ENCODE results near the gene FOXO6.

FOXO6 gene

DNA sequence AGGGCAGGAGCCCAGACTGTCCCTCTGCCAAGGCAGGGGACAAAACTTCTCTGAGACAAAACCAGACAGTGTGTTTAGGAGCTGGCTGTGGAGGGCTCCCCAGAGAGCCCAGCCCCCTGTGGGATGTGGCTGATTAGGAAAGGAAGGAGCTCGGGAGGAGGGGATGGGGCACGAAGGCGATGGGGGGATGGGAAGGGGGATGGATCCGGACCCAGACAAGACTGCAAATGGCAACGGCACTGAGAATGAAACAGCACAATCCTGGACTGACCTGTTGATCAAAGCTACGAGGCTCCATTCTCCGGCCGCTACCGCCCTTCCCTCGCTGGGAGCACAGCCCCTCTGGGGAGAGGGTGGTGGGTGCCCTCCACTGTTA, 33.1 kb downstream of the FOXO6 start:
- H3K4me1 ChIP-seq: no peaks in the 10 kb centered on the region
- H3K36me3 ChIP-seq (replicated peaks): no peaks in the 10 kb centered on the region
- in situ Hi-C loops (cut with MboI; ENCODE audit: low sequenced_read_pairs): no loop called here
- no peaks in the 10 kb centered on the region for H3K27me3 ChIP-seq (ENCODE audit: low read depth)
- H3K4me3 ChIP-seq: no peak overlapping the region
- DNase-seq (ENCODE audit: low spot score in 2 of 2): no peak
- H3K9me3 ChIP-seq: no peaks in the 10 kb centered on the region

DNA sequence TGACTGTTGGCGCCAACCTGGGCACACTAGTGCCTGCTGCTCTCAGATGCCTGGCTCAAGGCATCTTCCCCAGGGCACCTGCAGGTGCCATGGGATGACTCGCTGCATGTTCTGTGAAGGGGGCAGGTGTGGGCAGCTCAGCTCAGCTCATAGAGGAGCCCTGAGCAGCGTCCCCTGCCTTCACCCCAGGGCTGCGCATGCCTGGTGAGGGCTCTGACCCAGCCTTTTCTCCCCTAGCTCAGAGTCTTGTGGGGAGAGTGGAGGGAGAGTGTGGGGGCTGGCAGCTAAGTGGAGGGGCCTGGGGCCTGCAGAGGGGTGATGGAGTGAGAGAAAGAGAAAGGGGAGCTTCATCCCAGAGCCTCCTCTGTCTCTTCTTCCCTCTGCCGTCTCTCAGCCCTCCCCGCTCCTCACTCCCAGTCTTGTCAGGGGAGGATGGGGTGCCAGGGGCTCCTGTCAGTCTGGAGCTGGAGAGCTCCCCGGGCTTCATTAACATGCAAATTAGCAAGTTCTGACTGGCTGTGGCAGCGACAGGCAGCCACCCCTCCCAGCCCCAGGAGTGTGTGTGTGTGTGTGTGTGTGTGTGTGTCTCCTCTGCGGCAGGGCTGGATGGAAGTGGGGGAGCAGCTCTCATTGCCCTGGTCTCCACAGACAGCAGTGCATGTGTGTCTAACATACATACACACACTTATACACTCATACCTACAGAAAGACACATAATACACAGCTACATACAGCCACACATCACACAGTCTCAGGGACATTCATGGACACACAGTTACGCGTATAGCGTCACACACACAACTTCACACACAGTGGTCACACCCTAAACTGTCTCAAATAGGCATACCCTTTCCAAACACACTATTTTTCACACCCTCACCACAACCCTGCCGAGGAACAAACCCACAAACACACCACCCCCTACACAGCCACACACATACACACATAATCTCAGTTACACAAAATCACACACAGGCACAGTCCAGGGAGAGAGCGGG, 34.0 kb downstream of the FOXO6 start:
- in situ Hi-C loops (cut with MboI; ENCODE audit: low sequenced_read_pairs): no loop called here
- Histone ChIP-seq H3K9me3 (no peaks in the 10 kb centered on the region), H3K4me3 (no peak overlapping the region), H3K4me1 (no peaks in the 10 kb centered on the region), H3K36me3 (replicated peaks) (no peaks in the 10 kb centered on the region), H3K27me3 (ENCODE audit: low read depth) (no peaks in the 10 kb centered on the region)
- peak in 1 of 2 experiments; percentile 49 for DNase-seq (ENCODE audit: low spot score in 2 of 2)

DNA sequence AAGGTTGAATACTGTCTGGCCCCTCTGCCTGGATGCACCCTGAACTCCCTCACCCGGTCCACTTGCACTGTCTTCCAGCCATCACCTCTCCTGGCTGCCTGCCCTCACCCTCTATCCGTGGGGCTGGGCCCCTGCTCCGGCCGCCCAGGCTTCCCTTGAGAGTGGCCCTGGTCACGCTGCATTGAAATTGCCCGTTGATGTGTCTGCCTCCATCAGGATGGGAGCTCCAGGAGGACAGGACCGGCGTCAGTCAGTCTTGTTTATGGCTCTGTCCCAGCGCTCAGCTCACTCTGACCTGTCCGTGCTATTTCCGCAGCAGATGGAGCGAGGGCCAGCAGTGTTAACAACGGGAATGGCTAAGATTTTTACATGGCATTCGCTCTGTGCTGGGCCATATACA, 34.9 kb downstream of the FOXO6 start:
- Histone ChIP-seq H3K9me3 (no peaks in the 10 kb centered on the region), H3K4me3 (no peak overlapping the region), H3K36me3 (replicated peaks) (no peaks in the 10 kb centered on the region), H3K27me3 (ENCODE audit: low read depth) (no peaks in the 10 kb centered on the region), H3K4me1 (no peaks in the 10 kb centered on the region)
- DNase-seq (ENCODE audit: low spot score in 2 of 2): no peak
- in situ Hi-C loops (cut with MboI; ENCODE audit: low sequenced_read_pairs): no loop called here

DNA sequence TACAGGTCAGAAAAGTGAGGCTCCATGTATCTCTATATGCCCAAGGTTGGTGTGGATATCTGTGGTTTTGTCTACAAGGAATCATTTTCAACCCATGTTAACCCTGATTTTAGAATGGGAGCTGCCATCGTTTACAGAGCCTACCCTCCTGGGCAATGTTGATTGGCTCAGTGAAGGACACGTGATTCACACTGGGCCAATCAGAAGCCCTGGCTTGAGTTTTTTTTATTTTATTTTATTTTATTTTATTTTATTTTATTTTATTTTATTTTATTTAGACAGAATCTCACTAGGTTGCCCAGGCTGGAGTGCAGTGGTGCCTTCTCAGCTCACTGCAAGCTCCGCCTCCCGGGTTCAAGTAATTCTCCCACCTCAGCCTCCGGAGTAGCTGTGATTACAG, 35.8 kb downstream of the FOXO6 start:
- H3K9me3 ChIP-seq: no peaks in the 10 kb centered on the region
- no peaks in the 10 kb centered on the region for H3K27me3 ChIP-seq (ENCODE audit: low read depth)
- no peaks in the 10 kb centered on the region for H3K36me3 ChIP-seq (replicated peaks)
- no peaks in the 10 kb centered on the region for H3K4me1 ChIP-seq
- no peak for DNase-seq (ENCODE audit: low spot score in 2 of 2)
- no peak overlapping the region for H3K4me3 ChIP-seq
- in situ Hi-C loops (cut with MboI; ENCODE audit: low sequenced_read_pairs): no loop called here

DNA sequence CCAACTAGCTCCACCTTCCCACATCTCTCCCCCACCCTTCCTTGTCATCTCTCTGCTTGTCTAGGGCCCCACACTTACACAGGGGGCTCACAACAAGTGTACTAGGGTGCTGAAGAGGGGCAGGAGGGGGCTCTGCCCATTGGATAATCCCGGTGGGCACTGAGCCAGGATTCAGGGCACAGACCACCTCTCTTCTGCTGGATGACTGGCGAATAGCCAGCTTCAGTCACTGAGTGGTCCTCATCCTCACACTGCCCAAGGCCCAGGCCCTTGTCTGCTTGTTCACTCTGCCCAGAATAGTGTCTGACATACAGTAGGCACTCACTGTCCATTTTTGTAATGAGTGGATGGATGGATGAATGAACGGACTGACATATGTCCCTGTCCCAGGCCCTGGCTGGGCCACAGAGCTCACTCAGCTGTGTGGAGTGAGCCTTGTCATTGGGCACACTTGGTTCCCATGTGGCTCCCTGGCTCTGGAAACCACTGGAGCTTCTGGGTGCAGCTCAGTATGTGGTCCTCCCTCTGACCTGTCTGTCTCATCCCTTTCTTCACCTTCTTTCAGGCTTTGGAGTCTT, 36.6 kb downstream of the FOXO6 start:
- H3K9me3 ChIP-seq: no peaks in the 10 kb centered on the region
- DNase-seq (ENCODE audit: low spot score in 2 of 2): no peak
- no peaks in the 10 kb centered on the region for H3K4me1 ChIP-seq
- in situ Hi-C loops (cut with MboI; ENCODE audit: low sequenced_read_pairs): no loop called here
- no peak overlapping the region for H3K4me3 ChIP-seq
- no peaks in the 10 kb centered on the region for H3K36me3 ChIP-seq (replicated peaks)
- H3K27me3 ChIP-seq (ENCODE audit: low read depth): no peaks in the 10 kb centered on the region

DNA sequence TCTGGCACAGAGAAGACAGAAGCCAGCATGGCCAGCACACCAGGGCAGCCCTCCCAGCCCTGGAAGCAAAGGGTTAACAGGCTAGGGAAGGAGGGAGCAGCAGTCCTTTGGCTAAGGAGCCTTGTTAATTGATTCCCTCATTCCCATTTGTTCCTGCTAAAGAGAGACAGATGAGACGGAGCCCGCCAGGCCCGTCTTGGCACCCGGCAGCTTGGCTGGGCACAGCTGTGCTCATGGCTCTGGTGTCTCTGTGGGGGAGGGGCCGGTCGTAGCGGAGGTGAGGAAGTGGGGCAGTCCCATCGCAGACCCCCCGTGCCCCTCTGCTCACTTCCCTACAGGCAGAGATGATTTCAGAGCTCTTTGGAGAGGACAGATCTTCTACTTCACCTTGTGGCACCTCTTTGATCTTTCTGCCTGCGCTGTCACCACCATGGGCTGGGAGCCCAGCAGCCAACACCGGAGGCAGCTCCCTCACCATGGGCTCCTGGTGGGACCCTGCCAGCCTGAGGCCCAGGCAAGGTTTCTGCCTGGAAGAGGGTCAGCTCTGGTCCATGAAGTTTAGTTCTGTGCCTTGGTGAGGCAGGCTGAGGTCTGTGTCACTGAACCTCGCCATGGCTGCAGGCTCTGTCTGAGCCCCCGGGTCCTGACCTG, 38.0 kb downstream of the FOXO6 start:
- H3K36me3 ChIP-seq (replicated peaks): no peaks in the 10 kb centered on the region

DNA sequence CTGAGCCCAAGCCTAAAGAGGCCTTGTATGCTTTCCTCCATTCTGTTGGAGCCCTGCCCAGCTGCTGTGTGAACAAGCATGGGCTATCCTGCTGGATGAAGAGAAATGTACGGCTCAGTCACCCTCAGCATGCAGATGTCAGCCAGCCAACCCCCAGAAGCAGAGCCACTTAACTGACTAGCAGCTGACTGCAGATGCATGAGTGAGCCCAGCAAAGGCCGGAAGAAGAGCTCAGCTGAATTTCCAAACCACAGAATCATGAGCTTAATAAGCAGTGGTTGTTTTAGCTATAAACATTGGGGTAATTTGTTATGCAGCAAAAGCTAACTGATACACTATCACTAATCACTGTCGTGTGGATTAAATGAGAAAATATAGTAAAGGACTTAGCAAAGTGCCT, 39.0 kb downstream of the FOXO6 start:
- no peaks in the 10 kb centered on the region for H3K4me1 ChIP-seq
- no peaks in the 10 kb centered on the region for H3K9me3 ChIP-seq
- no peak overlapping the region for H3K4me3 ChIP-seq
- H3K27me3 ChIP-seq (ENCODE audit: low read depth): no peaks in the 10 kb centered on the region; the same call in 1 of the 2 replicates
- no peaks in the 10 kb centered on the region for H3K36me3 ChIP-seq (replicated peaks)
- in situ Hi-C loops (cut with MboI; ENCODE audit: low sequenced_read_pairs): no loop called here
- DNase-seq (ENCODE audit: low spot score in 2 of 2): no peak

More for the DNA sequence above, 38.0 kb downstream of the FOXO6 start:
- Histone ChIP-seq H3K4me1 (no peaks in the 10 kb centered on the region), H3K27me3 (ENCODE audit: low read depth) (no peaks in the 10 kb centered on the region; the same call in 1 of the 2 replicates), H3K9me3 (no peaks in the 10 kb centered on the region), H3K4me3 (no peak overlapping the region)
- in situ Hi-C loops (cut with MboI; ENCODE audit: low sequenced_read_pairs): no loop called here
- DNase-seq (ENCODE audit: low spot score in 2 of 2): no peak

DNA sequence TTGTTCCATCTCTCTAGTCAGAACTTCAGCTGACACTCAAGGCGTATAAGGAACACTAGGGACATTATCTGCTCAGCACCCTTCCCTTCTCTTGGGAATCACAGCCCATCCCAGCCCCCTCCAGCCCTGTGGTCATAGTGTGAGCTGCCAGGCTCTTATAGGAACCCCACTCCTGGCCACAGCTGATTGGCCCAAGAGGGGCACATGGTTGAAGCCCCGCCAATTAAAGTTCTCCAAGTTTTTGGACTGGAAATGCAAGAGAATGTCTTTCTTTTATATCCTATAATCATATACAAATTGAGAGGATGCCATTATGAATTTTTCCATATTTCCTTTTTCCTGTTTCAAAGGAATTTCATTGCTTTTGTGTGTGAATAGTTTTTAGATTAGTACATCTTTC, 40.7 kb downstream of the FOXO6 start:
- DNase-seq (ENCODE audit: low spot score in 2 of 2): no peak
- Histone ChIP-seq H3K4me3 (no peak overlapping the region), H3K27me3 (ENCODE audit: low read depth) (no peaks in the 10 kb centered on the region; the same call in 1 of the 2 replicates), H3K9me3 (no peaks in the 10 kb centered on the region), H3K36me3 (replicated peaks) (no peaks in the 10 kb centered on the region), H3K4me1 (no peaks in the 10 kb centered on the region)
- in situ Hi-C loops (cut with MboI; ENCODE audit: low sequenced_read_pairs): no loop called here

DNA sequence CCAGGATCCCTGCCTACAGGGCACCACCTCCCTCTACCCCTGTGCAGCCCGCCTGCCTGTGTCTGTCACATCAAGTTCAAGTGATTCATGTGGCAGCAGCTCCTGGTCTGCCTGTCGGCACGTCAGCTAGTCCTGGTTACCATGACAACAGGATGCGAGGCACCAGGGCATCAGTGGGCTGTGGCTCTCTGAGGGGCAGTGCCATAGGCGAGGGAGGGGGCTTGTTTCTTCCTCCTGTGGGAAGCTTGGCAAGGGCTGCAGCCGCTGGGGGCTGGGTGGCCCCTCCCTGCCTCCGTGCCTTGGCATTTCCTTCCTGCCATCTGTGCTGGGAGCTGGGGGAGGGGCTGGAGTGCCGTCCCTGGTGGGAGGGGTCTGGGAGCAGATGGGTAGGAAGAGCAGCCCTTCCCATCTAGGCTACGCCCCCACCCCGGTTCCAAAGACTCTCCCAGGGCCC, 43.1 kb downstream of the FOXO6 start:
- peaks cover 12% of the 10 kb centered on the region for H3K27me3 ChIP-seq (ENCODE audit: low read depth)
- no peaks in the 10 kb centered on the region for H3K4me1 ChIP-seq
- in situ Hi-C loops (cut with MboI; ENCODE audit: low sequenced_read_pairs): no loop called here
- DNase-seq (ENCODE audit: low spot score in 2 of 2): peak in 1 of 2 experiments; percentile 35
- no peaks in the 10 kb centered on the region for H3K36me3 ChIP-seq (replicated peaks)
- no peaks in the 10 kb centered on the region for H3K9me3 ChIP-seq
- no peak overlapping the region for H3K4me3 ChIP-seq

DNA sequence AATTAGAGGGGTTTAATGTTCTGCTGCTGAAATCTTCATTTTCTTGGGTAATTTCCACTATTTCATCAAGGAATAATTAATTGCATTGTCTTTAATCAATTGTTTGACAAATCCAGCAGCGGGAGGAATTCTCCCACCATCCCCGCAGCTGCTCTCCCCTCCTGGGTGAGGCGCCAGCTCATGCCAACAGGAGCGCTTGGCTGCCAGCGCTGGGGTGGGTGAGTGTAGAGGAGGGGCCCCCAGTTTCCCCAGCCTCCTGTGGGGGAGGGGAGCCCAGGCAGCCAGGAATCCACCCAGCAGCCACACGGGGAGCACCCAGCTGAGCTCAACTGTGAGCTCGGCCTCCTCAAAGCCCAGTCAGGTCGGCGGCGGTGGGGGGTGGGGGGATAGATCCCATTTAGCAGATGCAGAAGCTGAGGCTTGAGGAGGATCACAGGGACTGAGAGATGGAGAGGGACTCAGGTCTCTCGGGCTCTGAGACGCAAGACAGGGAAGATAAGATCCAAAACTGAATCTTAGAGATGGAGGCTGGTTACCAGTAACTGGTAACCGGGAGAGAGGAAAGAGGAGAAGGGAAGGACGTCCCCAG, 46.5 kb downstream of the FOXO6 start:
- H3K27me3 ChIP-seq (ENCODE audit: low read depth): peaks cover 26% of the 10 kb centered on the region
- H3K4me3 ChIP-seq: no peak overlapping the region
- in situ Hi-C loops (cut with MboI; ENCODE audit: low sequenced_read_pairs): no loop called here
- no peaks in the 10 kb centered on the region for H3K4me1 ChIP-seq
- no peak for DNase-seq (ENCODE audit: low spot score in 2 of 2)
- H3K9me3 ChIP-seq: no peaks in the 10 kb centered on the region
- H3K36me3 ChIP-seq (replicated peaks): no peaks in the 10 kb centered on the region

DNA sequence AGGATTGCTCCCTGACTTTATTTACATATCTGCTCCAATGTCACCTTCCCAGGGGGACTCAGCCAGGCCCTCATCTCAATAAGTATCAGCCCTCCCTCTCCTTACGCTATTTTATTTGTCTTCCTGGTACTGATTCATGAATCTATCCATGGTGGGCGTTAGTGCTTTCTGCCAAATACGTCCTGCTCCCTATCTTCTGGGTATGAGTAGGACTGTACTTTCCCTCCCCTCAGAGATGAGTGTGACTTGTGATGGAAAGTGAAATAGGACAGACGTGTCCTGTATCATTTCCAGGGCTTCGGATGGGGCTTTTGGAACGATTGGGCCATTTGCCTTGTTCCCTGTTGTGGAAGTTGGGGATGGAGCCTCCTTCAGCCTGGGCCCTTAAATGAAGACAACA, 47.5 kb downstream of the FOXO6 start:
- Histone ChIP-seq H3K4me3 (no peak overlapping the region), H3K4me1 (no peaks in the 10 kb centered on the region), H3K9me3 (no peaks in the 10 kb centered on the region), H3K27me3 (ENCODE audit: low read depth) (peaks cover 26% of the 10 kb centered on the region), H3K36me3 (replicated peaks) (no peaks in the 10 kb centered on the region)
- in situ Hi-C loops (cut with MboI; ENCODE audit: low sequenced_read_pairs): no loop called here
- DNase-seq (ENCODE audit: low spot score in 2 of 2): no peak

DNA sequence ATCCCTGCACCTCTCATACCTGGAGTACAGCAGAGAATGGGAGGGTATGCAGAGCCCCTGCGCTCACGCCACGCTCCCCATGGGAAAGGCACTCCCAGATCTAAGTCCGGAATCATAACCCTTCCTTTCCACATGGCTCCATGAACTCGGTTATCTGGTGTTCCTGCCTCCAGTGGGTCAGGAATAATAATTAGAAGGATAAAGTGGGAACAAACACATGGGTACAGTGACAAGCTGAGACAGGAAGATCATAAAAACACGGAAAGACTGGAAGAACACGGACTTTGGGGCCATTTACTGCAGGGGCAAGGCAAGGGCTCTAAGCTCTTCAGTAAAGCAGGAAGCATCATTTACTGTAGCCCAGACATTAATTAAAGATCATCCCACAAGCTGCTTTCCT, 48.6 kb downstream of the FOXO6 start:
- no peaks in the 10 kb centered on the region for H3K9me3 ChIP-seq
- no peaks in the 10 kb centered on the region for H3K36me3 ChIP-seq (replicated peaks)
- H3K4me1 ChIP-seq: no peaks in the 10 kb centered on the region
- in situ Hi-C loops (cut with MboI; ENCODE audit: low sequenced_read_pairs): no loop called here
- no peak overlapping the region for H3K4me3 ChIP-seq
- H3K27me3 ChIP-seq (ENCODE audit: low read depth): peaks cover 26% of the 10 kb centered on the region
- DNase-seq (ENCODE audit: low spot score in 2 of 2): no peak

DNA sequence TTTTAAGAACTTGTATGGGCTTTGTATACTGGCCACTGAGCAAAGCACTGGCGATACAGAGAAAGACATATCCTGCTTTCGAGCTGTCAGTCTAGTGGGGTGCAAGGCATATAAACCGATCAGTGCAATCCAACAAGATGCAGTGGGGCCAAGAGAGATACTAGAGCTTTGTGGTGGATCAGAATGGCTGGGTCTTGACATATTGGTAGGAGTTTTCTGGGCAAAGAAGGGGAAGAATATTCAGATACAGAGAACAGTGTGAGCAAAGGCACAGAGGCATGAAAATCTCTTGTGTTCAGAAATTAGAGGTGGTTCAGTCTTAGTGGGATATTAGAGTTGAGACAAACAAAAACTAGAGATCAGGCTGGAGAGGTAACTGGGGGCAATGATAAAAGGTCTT, 49.2 kb downstream of the FOXO6 start:
- no peak for DNase-seq (ENCODE audit: low spot score in 2 of 2)
- Histone ChIP-seq H3K27me3 (ENCODE audit: low read depth) (peaks cover 26% of the 10 kb centered on the region), H3K36me3 (replicated peaks) (no peaks in the 10 kb centered on the region), H3K4me3 (no peak overlapping the region), H3K9me3 (no peaks in the 10 kb centered on the region), H3K4me1 (no peaks in the 10 kb centered on the region)
- in situ Hi-C loops (cut with MboI; ENCODE audit: low sequenced_read_pairs): no loop called here

DNA sequence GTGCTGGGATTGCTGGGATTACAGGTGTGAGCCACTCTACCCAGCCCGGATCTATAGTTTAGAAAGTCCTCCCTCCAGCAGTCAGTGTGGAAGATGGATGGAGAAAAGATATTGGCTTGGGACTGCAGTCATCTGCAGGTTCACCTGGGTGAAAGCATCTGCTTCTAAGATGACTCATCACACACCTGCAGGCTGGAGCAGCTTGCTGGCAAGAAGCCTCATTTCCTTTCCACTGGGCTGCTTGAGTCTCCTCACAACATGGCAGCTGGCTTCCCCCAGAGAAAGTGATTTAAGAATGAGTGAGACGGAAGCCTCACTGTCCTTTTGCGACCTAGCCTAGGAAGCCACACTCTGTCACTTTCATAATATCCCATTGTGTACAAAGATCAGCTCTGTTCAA, 50.0 kb downstream of the FOXO6 start:
- Histone ChIP-seq H3K4me1 (no peaks in the 10 kb centered on the region), H3K27me3 (ENCODE audit: low read depth) (peaks cover 26% of the 10 kb centered on the region), H3K4me3 (no peak overlapping the region), H3K9me3 (no peaks in the 10 kb centered on the region), H3K36me3 (replicated peaks) (no peaks in the 10 kb centered on the region)
- no peak for DNase-seq (ENCODE audit: low spot score in 2 of 2)
- in situ Hi-C loops (cut with MboI; ENCODE audit: low sequenced_read_pairs): no loop called here
